GM23338 (cell line): ENCODE results near the gene ITGB5. TPM values are rescaled to one million over a fixed set of nuclear protein-coding genes. Genes with fewer than 3 reads are reported as not detected.
A peak's percentile ranks its signal among the peaks of the same experiment; 100 is the strongest.

Experiments used
- ATAC-seq: fragments of 200-7000 bp; cut with Tn5 transposase; 3 replicates; pipeline ENCODE4 v1.9.1; 2020
- DNase-seq: peaks from one replicate; pipeline ENCODE4 v3.0.0-alpha.2; 2015; ENCODE audit warnings: low spot score
- H2AFZ ChIP-seq: fragments of 200-600 bp; sonication (generic); 2 replicates; pipeline ENCODE4 v1.8.0; 2016; ENCODE audit warnings: antibody characterized with exemption, mild to moderate bottlenecking, moderate library complexity
- H3F3A ChIP-seq: fragments of 200-600 bp; sonication (generic); replicated peaks from 2 replicates; pipeline ENCODE4 v1.8.0; 2017; ENCODE audit warnings: antibody characterized with exemption, mixed run types, low read depth
- H3K27ac ChIP-seq: fragments of 200-600 bp; sonication (generic); 2 replicates; pipeline ENCODE4 v1.6.1; 2016; ENCODE audit warnings: low read depth
- H3K27me3 ChIP-seq: fragments of 200-600 bp; sonication (generic); 2 replicates; pipeline ENCODE4 v1.8.0; 2016; ENCODE audit warnings: mild to moderate bottlenecking, mixed run types, moderate library complexity; ENCODE audit not compliant: insufficient read depth
- H3K36me3 ChIP-seq: fragments of 200-600 bp; sonication (generic); 2 replicates; pipeline ENCODE4 v1.8.0; 2016; ENCODE audit warnings: mild to moderate bottlenecking; ENCODE audit not compliant: insufficient read depth
- H3K4me1 ChIP-seq: fragments of 200-600 bp; sonication (generic); 2 replicates; pipeline ENCODE4 v1.8.0; 2016; ENCODE audit warnings: mild to moderate bottlenecking, moderate library complexity; ENCODE audit not compliant: insufficient read depth
- H3K4me2 ChIP-seq: fragments of 200-600 bp; sonication (generic); 2 replicates; pipeline ENCODE4 v1.7.1; 2017; ENCODE audit warnings: mixed run types
- H3K4me3 ChIP-seq: fragments of 200-600 bp; sonication (generic); 2 replicates; pipeline ENCODE4 v1.6.1; 2016; ENCODE audit warnings: mixed run types
- H3K79me2 ChIP-seq: fragments of 200-600 bp; sonication (generic); replicated peaks from 2 replicates; pipeline ENCODE4 v1.8.0; 2017; ENCODE audit warnings: mild to moderate bottlenecking; ENCODE audit not compliant: insufficient read depth
- H3K9me2 ChIP-seq: fragments of 200-600 bp; sonication (generic); 2 replicates; pipeline ENCODE4 v1.8.0; 2017; ENCODE audit not compliant: insufficient read depth
- H4K20me1 ChIP-seq: fragments of 200-600 bp; sonication (generic); replicated peaks from 2 replicates; pipeline ENCODE4 v1.8.0; 2017; ENCODE audit warnings: mild to moderate bottlenecking; ENCODE audit not compliant: insufficient read depth
- H3K27ac Mint-ChIP-seq: 2 replicates; pipeline ENCODE4 v1.8.0; 2020; ENCODE audit warnings: inconsistent platforms, mild to moderate bottlenecking, moderate library complexity, mixed read lengths
- H3K27me3 Mint-ChIP-seq: 3 replicates; pipeline ENCODE4 v1.8.0; 2022; ENCODE audit warnings: low read depth, mild to moderate bottlenecking, moderate library complexity, mixed read lengths, inconsistent platforms; ENCODE audit not compliant: insufficient read depth, poor library complexity
- H3K36me3 Mint-ChIP-seq: 3 replicates; pipeline ENCODE4 v1.8.0; 2021; ENCODE audit warnings: low read depth, mild to moderate bottlenecking, inconsistent platforms, moderate library complexity, mixed read lengths
- H3K4me1 Mint-ChIP-seq: 3 replicates; pipeline ENCODE4 v1.8.0; 2020; ENCODE audit warnings: mild to moderate bottlenecking, inconsistent platforms, mixed read lengths
- H3K4me3 Mint-ChIP-seq: 3 replicates; pipeline ENCODE4 v1.8.0; 2021; ENCODE audit warnings: moderate library complexity, mild to moderate bottlenecking, inconsistent platforms, mixed read lengths
- H3K9me3 Mint-ChIP-seq: 3 replicates; pipeline ENCODE4 v1.8.0; 2020; ENCODE audit warnings: moderate library complexity, mild to moderate bottlenecking, inconsistent platforms, mixed read lengths
- CREB1 ChIP-seq: fragments of 250-450 bp; sonication (Bioruptor Pico); IDR thresholded peaks from 2 replicates; pipeline ENCODE4 v1.5.0; 2020; ENCODE audit warnings: low read depth, mild to moderate bottlenecking, moderate library complexity
- ETS1 ChIP-seq: IDR thresholded peaks from 2 replicates; pipeline ENCODE4 v1.6.1; 2016; ENCODE audit warnings: antibody characterized with exemption
- EZH2 ChIP-seq: fragments of 200-600 bp; sonication (generic); IDR thresholded peaks from one replicate; pipeline ENCODE4 v1.8.0; 2017; ENCODE audit warnings: antibody characterized with exemption, mild to moderate bottlenecking, low read depth; ENCODE audit not compliant: unreplicated experiment
- EZH2phosphoT487 ChIP-seq: fragments of 200-600 bp; sonication (generic); IDR thresholded peaks from one replicate; pipeline ENCODE4 v1.8.1; 2018; ENCODE audit warnings: antibody characterized with exemption; ENCODE audit not compliant: unreplicated experiment
- JUNB ChIP-seq: IDR thresholded peaks from one replicate; pipeline ENCODE4 v1.6.1; 2016; ENCODE audit warnings: antibody characterized with exemption; ENCODE audit not compliant: unreplicated experiment
- ZNF114 ChIP-seq: fragments of 250-450 bp; sonication (Bioruptor Pico); IDR thresholded peaks from 2 replicates; pipeline ENCODE4 v1.5.0; 2020; ENCODE audit warnings: mild to moderate bottlenecking, moderate library complexity
- ZNF331 ChIP-seq: fragments of 250-450 bp; sonication (Bioruptor Pico); IDR thresholded peaks from 2 replicates; pipeline ENCODE4 v1.5.0; 2020; ENCODE audit warnings: low read depth, mild to moderate bottlenecking, moderate library complexity
- polyA plus RNA-seq: library from polyadenylated mRNA; unstranded; fragments of >200 nt; fragmentation: Nextera tagmentation; extraction: Ambion mirVana; gene quantifications from 2 replicates; pipeline ENCODE4 v1.2.1, GENCODE V29; 2016
- total RNA-seq: library from RNA; depleted of rRNA; stranded (reverse); fragments of >200 nt; shearing (Covaris generic); gene quantifications from 2 replicates; pipeline ENCODE4 v1.2.3, GENCODE V29; 2014
- TF ChIP-seq, protein P1 (sequence below), 2 experiments: fragments of 200-600 bp in 1 of 2; sonication (generic) in 1 of 2; conservative IDR thresholded peaks; 2 replicates each; pipeline versions ENCODE4 v1.5.1 to v1.6.1; 2016 to 2017; ENCODE audit warnings: antibody characterized with exemption in 2 of 2, low read depth in 2 of 2, mild to moderate bottlenecking in 2 of 2, moderate library complexity in 1 of 2
- TF ChIP-seq, protein P2 (sequence below): IDR thresholded peaks from one replicate; pipeline ENCODE4 v1.6.1; 2018; ENCODE audit warnings: antibody characterized with exemption; ENCODE audit not compliant: unreplicated experiment

Gene ITGB5
- total and polyA plus RNA-seq, 2 experiments from 2014 or later, result 68.2 to 269 TPM

DNA sequence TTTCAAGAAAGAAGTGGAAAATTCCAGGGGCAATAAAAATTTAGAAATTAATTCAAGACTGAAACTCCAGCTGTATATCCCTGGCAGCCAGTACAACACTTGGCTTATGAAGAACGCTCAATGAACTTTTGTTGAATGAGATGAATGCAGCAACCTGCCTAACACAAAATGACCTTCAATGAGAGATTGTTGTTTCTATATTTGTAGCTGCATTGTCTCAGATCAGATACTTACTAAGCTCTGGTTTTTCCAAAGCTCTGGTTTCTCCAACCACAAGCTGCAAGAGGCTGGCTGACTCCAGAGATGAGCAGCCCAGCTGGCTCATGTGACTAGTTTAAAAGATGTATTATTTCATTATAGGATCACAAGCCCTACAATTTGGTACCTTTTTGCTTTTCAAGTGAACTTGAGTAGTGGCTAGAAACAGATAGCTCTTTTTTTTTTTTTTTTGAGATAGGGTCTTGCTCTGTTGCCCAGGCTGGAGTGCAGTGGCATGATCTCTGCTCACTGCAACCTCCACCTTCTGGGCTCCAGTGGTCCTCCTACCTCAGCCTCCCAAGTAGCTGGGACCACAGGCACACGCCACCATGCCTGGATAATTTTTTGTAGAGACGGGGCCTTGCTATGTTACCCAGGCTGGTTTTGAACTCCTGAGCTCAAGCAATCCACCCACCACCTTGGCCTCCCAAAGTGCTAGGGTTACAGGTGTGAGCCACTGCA, 99.5 kb downstream of the ITGB5 start (continued):
- no peak for TF ChIP-seq EZH2phosphoT487
- TF ChIP-seq ZNF331 (CRISPR knock-in tag), result no peak
- TF ChIP-seq, protein P1, sequence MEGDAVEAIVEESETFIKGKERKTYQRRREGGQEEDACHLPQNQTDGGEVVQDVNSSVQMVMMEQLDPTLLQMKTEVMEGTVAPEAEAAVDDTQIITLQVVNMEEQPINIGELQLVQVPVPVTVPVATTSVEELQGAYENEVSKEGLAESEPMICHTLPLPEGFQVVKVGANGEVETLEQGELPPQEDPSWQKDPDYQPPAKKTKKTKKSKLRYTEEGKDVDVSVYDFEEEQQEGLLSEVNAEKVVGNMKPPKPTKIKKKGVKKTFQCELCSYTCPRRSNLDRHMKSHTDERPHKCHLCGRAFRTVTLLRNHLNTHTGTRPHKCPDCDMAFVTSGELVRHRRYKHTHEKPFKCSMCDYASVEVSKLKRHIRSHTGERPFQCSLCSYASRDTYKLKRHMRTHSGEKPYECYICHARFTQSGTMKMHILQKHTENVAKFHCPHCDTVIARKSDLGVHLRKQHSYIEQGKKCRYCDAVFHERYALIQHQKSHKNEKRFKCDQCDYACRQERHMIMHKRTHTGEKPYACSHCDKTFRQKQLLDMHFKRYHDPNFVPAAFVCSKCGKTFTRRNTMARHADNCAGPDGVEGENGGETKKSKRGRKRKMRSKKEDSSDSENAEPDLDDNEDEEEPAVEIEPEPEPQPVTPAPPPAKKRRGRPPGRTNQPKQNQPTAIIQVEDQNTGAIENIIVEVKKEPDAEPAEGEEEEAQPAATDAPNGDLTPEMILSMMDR (conservative IDR thresholded peaks at IDR 0.05; ENCODE audit: low read depth in 2 of 2), result no peak
- TF ChIP-seq JUNB, result no peak
- no peak for TF ChIP-seq ZNF114 (CRISPR knock-in tag)
- TF ChIP-seq, protein P2, sequence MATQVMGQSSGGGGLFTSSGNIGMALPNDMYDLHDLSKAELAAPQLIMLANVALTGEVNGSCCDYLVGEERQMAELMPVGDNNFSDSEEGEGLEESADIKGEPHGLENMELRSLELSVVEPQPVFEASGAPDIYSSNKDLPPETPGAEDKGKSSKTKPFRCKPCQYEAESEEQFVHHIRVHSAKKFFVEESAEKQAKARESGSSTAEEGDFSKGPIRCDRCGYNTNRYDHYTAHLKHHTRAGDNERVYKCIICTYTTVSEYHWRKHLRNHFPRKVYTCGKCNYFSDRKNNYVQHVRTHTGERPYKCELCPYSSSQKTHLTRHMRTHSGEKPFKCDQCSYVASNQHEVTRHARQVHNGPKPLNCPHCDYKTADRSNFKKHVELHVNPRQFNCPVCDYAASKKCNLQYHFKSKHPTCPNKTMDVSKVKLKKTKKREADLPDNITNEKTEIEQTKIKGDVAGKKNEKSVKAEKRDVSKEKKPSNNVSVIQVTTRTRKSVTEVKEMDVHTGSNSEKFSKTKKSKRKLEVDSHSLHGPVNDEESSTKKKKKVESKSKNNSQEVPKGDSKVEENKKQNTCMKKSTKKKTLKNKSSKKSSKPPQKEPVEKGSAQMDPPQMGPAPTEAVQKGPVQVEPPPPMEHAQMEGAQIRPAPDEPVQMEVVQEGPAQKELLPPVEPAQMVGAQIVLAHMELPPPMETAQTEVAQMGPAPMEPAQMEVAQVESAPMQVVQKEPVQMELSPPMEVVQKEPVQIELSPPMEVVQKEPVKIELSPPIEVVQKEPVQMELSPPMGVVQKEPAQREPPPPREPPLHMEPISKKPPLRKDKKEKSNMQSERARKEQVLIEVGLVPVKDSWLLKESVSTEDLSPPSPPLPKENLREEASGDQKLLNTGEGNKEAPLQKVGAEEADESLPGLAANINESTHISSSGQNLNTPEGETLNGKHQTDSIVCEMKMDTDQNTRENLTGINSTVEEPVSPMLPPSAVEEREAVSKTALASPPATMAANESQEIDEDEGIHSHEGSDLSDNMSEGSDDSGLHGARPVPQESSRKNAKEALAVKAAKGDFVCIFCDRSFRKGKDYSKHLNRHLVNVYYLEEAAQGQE, result no peak
- TF ChIP-seq ETS1, result no peak
- no peak for TF ChIP-seq CREB1 (CRISPR knock-in tag)
- TF ChIP-seq EZH2, result no peak

DNA sequence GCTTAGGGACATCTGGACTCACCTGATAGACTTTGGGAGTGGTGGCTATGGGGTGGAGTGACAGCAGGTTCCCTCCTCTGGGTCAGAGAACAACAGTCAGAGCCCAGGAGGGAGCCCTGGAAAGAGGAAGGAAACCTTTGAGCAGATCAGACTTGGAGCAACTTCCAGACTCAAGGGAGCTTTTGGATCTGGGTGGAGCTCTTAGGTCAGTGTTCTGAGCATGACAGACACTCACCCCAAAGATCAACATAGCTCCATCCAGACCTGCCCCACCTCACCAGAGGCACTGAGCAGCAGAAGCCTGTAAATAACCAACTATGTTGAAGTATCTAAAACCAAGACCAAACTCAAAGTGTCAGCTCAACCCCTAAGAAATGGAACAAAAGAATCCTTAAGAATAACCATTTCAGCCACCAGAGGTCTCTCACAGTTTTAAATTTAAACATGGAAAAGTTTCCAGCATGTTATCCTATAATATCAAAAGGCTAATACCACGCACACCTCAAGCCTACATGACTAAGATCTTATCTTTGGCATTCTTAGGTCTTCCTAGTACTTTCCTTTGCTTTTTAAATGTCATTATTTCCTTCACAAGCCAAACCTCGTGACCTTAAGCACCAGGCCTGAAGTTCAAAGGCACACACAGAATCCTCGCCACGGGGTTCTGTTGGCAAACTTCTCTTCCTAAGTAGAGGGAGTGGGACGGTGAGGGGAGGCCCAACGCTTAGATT, 100.5 kb downstream of the ITGB5 start:
- H3K9me3 Mint-ChIP-seq, result no peaks in the 10 kb centered on the region
- Histone ChIP-seq H3K79me2 (peaks cover 48% of the 10 kb centered on the region), H3K36me3 (peaks cover 19% of the 10 kb centered on the region), H3F3A (0 out of 2 replicates have a peak, but pooled peaks cover 11% of the 10 kb centered on the region), H3K27me3 (no peaks in the 10 kb centered on the region), H3K9me2 (no peaks in the 10 kb centered on the region), H2AFZ (no peak overlapping the region), H3K4me1 (peaks cover 5% of the 10 kb centered on the region; the same call in 1 of the 2 replicates), H3K27ac (peak overlapping the region; percentile 65), H3K4me2 (no peak overlapping the region), H4K20me1 (peaks cover 15% of the 10 kb centered on the region; the same call in 1 of the 2 replicates), H3K4me3 (no peak overlapping the region)
- no peak; the same call in 2 of the 3 replicates for ATAC-seq
- H3K36me3 Mint-ChIP-seq, result peaks cover 38% of the 10 kb centered on the region
- peaks cover 11% of the 10 kb centered on the region for H3K4me1 Mint-ChIP-seq
- DNase-seq, result no peak
- no peak overlapping the region for H3K4me3 Mint-ChIP-seq
- peaks cover 3% of the 10 kb centered on the region for H3K27me3 Mint-ChIP-seq
- H3K27ac Mint-ChIP-seq, result peak overlapping the region; percentile 81
- TF ChIP-seq, protein P1 (conservative IDR thresholded peaks at IDR 0.05; ENCODE audit: low read depth in 2 of 2), result peak in 1 of 2 experiments; percentile 37; a peak in 3 of 4 replicates
